HG02798 (cell line): ENCODE results near the gene ACOXL.

ENCODE experiments used
- ATAC-seq: cut with Tn5 transposase; IDR thresholded peaks from one replicate; pipeline ENCODE4 v1.9.1; 2021; ENCODE audit warnings: mild to moderate bottlenecking; ENCODE audit not compliant: unreplicated experiment, poor library complexity

ACOXL gene

GRCh38 chr2:110984694-110985490 lies 252.5 kb downstream of the ACOXL start:
- ATAC-seq = no peak

GRCh38 chr2:110990440-110990839 lies 258.1 kb downstream of the ACOXL start:
- no peak for ATAC-seq

- ATAC-seq = no peak
Observed at GRCh38 chr2:110991911-110992310, 259.5 kb downstream of the ACOXL start.

- ATAC-seq = no peak
Observed at GRCh38 chr2:110992886-110993285, 260.5 kb downstream of the ACOXL start.

- no peak for ATAC-seq
Observed at GRCh38 chr2:110993557-110994231, 261.3 kb downstream of the ACOXL start.

GRCh38 chr2:110994250-110994961 lies 262.0 kb downstream of the ACOXL start:
- ATAC-seq = no peak

GRCh38 chr2:110995911-110996310 lies 263.5 kb downstream of the ACOXL start:
- no peak for ATAC-seq

- no peak for ATAC-seq
Observed at GRCh38 chr2:110997331-110998045, 265.1 kb downstream of the ACOXL start.

- ATAC-seq = no peak
Observed at GRCh38 chr2:110998311-110998710, 265.9 kb downstream of the ACOXL start.

- ATAC-seq = no peak
Observed at GRCh38 chr2:110999626-111000025, 267.3 kb downstream of the ACOXL start.

- no peak for ATAC-seq
Observed at GRCh38 chr2:111005307-111005706, 272.9 kb downstream of the ACOXL start.

GRCh38 chr2:111005821-111006220 lies 273.4 kb downstream of the ACOXL start:
- no peak for ATAC-seq

GRCh38 chr2:111007757-111008688 lies 275.6 kb downstream of the ACOXL start:
- no peak for ATAC-seq

- no peak for ATAC-seq
Observed at GRCh38 chr2:111011218-111011617, 278.8 kb downstream of the ACOXL start.

GRCh38 chr2:111015283-111015995 lies 283.1 kb downstream of the ACOXL start:
- no peak for ATAC-seq

- ATAC-seq = no peak
Observed at GRCh38 chr2:111017034-111017622, 284.8 kb downstream of the ACOXL start.

GRCh38 chr2:111017909-111018308 lies 285.5 kb downstream of the ACOXL start:
- ATAC-seq = no peak

GRCh38 chr2:111019381-111019780 lies 287.0 kb downstream of the ACOXL start:
- ATAC-seq = no peak
